Lung (tissue), 12 donors: Measurements from ENCODE around the gene ZNF519. TPM values are rescaled to one million over a fixed set of nuclear protein-coding genes. Genes with fewer than 3 reads are reported as not detected.
"Not testable (repeated sequence)": the region's sequence is repeated elsewhere in the genome, so short reads cannot be mapped to it uniquely, and the experiment has no call there.

ENCODE experiments used
- ATAC-seq: fragments of 200-7000 bp; cut with Tn5 transposase; one replicate; pipeline ENCODE4 v1.9.1; 2020; ENCODE audit warnings: moderate number of reproducible peaks; ENCODE audit not compliant: insufficient read depth, low FRiP score
- DNase-seq, 3 donors: peaks; one replicate each; pipeline ENCODE4 v3.0.0-alpha.2; 2013 to 2017
- H3K27ac ChIP-seq, 2 donors: one replicate each; pipeline ENCODE4 v1.5.1; 2013; ENCODE audit warnings: mild to moderate bottlenecking in 2 of 2, moderate library complexity in 2 of 2, control low read depth in 1 of 2, inconsistent platforms in 1 of 2, low read depth in 1 of 2, low read length in 1 of 2
- H3K27me3 ChIP-seq, 3 donors: one replicate each; pipeline ENCODE4 v1.5.1; 2013; ENCODE audit warnings: low read length in 2 of 3; ENCODE audit not compliant: control insufficient read depth in 3 of 3, insufficient read depth in 3 of 3
- H3K36me3 ChIP-seq, 4 donors: one replicate each; pipeline ENCODE4 v1.5.1; 2013; ENCODE audit warnings: low read length in 4 of 4, mild to moderate bottlenecking in 1 of 4, moderate library complexity in 1 of 4; ENCODE audit not compliant: control insufficient read depth in 4 of 4, insufficient read depth in 4 of 4
- H3K4me1 ChIP-seq, 5 donors: one replicate each; pipeline ENCODE4 v1.5.1; 2013; ENCODE audit warnings: low read length in 5 of 5, mild to moderate bottlenecking in 2 of 5, moderate library complexity in 1 of 5; ENCODE audit not compliant: control insufficient read depth in 5 of 5, insufficient read depth in 5 of 5
- H3K4me3 ChIP-seq: one replicate; pipeline ENCODE4 v1.5.1; 2013; ENCODE audit warnings: mild to moderate bottlenecking, control low read depth, moderate library complexity
- H3K9ac ChIP-seq, 2 donors: one replicate each; pipeline ENCODE4 v1.5.1; 2013; ENCODE audit warnings: low read length in 2 of 2, control low read depth in 1 of 2; ENCODE audit not compliant: insufficient read depth in 1 of 2
- H3K9me3 ChIP-seq, 4 donors: one replicate each; pipeline ENCODE4 v1.5.1; 2013; ENCODE audit warnings: low read length in 3 of 4, mild to moderate bottlenecking in 1 of 4, moderate library complexity in 1 of 4; ENCODE audit not compliant: control insufficient read depth in 4 of 4, insufficient read depth in 3 of 4
- CTCF ChIP-seq: IDR thresholded peaks from 2 replicates; pipeline ENCODE4 v1.5.1; 2012; ENCODE audit warnings: mild to moderate bottlenecking; ENCODE audit errors: control extremely low read depth, extremely low read depth
- WGBS, 2 donors: extraction: QIAGEN DNeasy Blood & Tissue Kit; methylation state at CpG; one replicate each; pipeline ENCODE4 v1.1.7; 2013; 5-methylcytosine and 5-hydroxymethylcytosine counted together
- polyA plus RNA-seq, 2 donors: library from polyadenylated mRNA; stranded (reverse); fragments of 200-250 nt; gene quantifications; one replicate each; pipeline ENCODE4 v1.2.1, GENCODE V29; 2013
- total RNA-seq, 2 donors: library from RNA; depleted of rRNA in 1 of 2; stranded (reverse); fragments of >200 nt in 1 of 2; gene quantifications; one replicate each; pipeline ENCODE4 v1.2.1, GENCODE V29; 2014 to 2021
- donor health status: control.
- donor health status: control.
- donor health status: Bipolar disorder and iron deficiency.
- donor health status: healthy.
- donor health status: DM: yes; HTN: yes; CAD: no.

Gene ZNF519
- total and polyA plus RNA-seq, 4 donors, result 0.70 to 17.2 (median 3.2) TPM

GRCh38 chr18:14145581-14146338 lies 13.5 kb upstream of the ZNF519 start:
- not testable (repeated sequence) for H3K4me1 ChIP-seq, H3K9me3 ChIP-seq, H3K27ac ChIP-seq, H3K9ac ChIP-seq, H3K4me3 ChIP-seq, H3K27me3 ChIP-seq, H3K36me3 ChIP-seq, ATAC-seq, DNase-seq
- 82 to 88% methylated on average over 17 to 19 of the region's 19 CpGs for WGBS, 2 donors

GRCh38 chr18:14145021-14145420 lies 12.8 kb upstream of the ZNF519 start:
- WGBS, 2 donors, result 92% methylated on average over 4 to 6 of the region's 6 CpGs
- DNase-seq, ATAC-seq, H3K9ac ChIP-seq, H3K9me3 ChIP-seq, H3K27me3 ChIP-seq, H3K4me3 ChIP-seq, H3K36me3 ChIP-seq, H3K4me1 ChIP-seq, H3K27ac ChIP-seq: not testable (repeated sequence)

GRCh38 chr18:14144628-14144895 lies 12.3 kb upstream of the ZNF519 start:
- TF ChIP-seq CTCF, result no peak
- Histone ChIP-seq H3K9me3 (peaks cover 0 to 2% (median 0%) of the 10 kb centered on the region in 4 donors), H3K9ac (no peak overlapping the region), H3K4me3 (no peak overlapping the region), H3K36me3 (no peaks in the 10 kb centered on the region), H3K27me3 (no peaks in the 10 kb centered on the region), H3K4me1 (no peaks in the 10 kb centered on the region), H3K27ac (no peak overlapping the region)
- no peak for ATAC-seq
- WGBS, 2 donors, result 74 to 78% methylated on average over 6 of the region's 6 CpGs
- DNase-seq, result no peak

- ATAC-seq, DNase-seq, H3K36me3 ChIP-seq, H3K27ac ChIP-seq, H3K4me1 ChIP-seq, H3K9me3 ChIP-seq, H3K9ac ChIP-seq, H3K27me3 ChIP-seq, H3K4me3 ChIP-seq: not testable (repeated sequence)
- WGBS, 2 donors, result 81 to 90% methylated on average over 10 to 16 of the region's 16 CpGs
These were observed 11.8 kb upstream of the ZNF519 start for GRCh38 chr18:14143871-14144627.

GRCh38 chr18:14143396-14143795 lies 11.2 kb upstream of the ZNF519 start:
- DNase-seq, H3K36me3 ChIP-seq, H3K27me3 ChIP-seq, H3K9me3 ChIP-seq, H3K4me1 ChIP-seq, H3K4me3 ChIP-seq, H3K9ac ChIP-seq, ATAC-seq, H3K27ac ChIP-seq: not testable (repeated sequence)
- 90 to 93% methylated on average over 15 of the region's 17 CpGs for WGBS, 2 donors

GRCh38 chr18:14142177-14142576 lies 9.9 kb upstream of the ZNF519 start:
- H3K36me3 ChIP-seq, H3K4me1 ChIP-seq, H3K27ac ChIP-seq, DNase-seq, H3K9ac ChIP-seq, H3K9me3 ChIP-seq, H3K4me3 ChIP-seq, H3K27me3 ChIP-seq, ATAC-seq: not testable (repeated sequence)
- WGBS, 2 donors, result 85% methylated on average over 9 of the region's 9 CpGs

GRCh38 chr18:14139583-14139982 lies 7.3 kb upstream of the ZNF519 start:
- H3K4me1 ChIP-seq, H3K36me3 ChIP-seq, H3K27ac ChIP-seq, DNase-seq, H3K9me3 ChIP-seq, H3K9ac ChIP-seq, H3K27me3 ChIP-seq, ATAC-seq, H3K4me3 ChIP-seq: not testable (repeated sequence)
- WGBS, 2 donors, result 44 to 72% methylated on average over 2 of the region's 2 CpGs
